HG02852 (cell line): ENCODE data around the gene CT47A7.
"Not testable (repeated sequence)": the region's sequence is repeated elsewhere in the genome, so short reads cannot be mapped to it uniquely, and the experiment has no call there.

Source experiments
- ATAC-seq: cut with Tn5 transposase; IDR thresholded peaks from one replicate; pipeline ENCODE4 v1.9.1; 2021; ENCODE audit warnings: mild to moderate bottlenecking, moderate library complexity; ENCODE audit not compliant: unreplicated experiment

CT47A7 gene

DNA sequence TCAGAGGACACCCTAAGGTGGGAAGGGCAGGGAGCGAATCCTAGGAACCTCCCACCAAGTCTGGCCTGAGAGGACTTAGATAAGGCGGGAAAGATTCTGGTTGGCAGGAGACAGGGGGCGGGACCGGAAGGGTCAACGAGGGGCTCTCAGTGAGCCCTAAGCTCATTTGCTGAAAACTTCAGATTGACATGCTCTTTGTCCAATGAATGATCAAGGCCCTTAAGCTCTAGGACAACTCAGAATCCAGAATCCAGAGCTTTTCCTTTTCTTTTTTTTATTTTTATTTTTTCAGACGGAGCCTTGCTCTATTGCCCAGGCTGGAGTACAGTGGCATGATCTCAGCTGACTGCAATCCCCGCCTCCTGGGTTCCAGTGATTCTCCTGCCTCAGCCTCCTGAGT is at the start of gene CT47A7:
TSS of gene CT47A7 (minus strand) at position 101 of the 400 bp plus-strand sequence. CDS start 255 bp downstream, outside the sequence.
- not testable (repeated sequence) for ATAC-seq

DNA sequence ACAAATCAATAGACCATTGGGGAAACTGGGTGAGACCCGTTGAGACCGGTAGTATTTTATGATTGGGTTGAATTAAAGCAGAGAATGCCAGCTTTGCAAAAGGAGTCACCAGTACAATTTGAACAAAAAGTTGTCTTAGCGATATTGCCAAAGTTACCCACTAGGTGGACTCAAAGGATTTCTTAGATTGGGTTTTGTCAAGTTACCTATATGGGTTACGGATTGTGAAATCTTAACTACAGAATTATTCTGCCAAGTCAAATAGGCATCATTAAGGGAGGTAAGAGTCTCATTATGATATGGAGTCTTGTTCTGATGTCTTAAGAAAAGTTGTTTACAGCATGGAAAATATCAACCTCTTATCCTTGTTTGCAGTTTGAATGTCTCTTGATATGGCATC is 44.2 kb upstream of the CT47A7 start:
- no peak for ATAC-seq

DNA sequence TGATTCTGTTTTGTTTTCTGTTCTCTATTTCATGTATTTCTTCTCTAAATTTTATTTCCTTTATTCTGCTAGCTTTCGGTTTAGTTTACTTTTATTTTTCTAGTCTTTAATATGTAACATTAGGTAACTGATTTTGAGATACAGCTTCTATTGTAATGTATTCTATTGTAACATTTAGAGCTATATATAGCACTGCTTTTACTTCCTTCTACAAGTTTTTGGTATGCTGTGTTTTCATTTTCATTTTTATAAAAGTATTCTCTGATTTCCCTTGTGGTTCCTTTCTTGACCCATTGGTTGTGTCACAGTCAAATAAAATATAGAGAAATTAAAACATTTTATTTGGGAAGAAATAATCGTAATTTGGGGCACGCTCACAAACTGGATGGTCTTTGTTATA is 43.0 kb upstream of the CT47A7 start:
- ATAC-seq: peak; percentile 65

DNA sequence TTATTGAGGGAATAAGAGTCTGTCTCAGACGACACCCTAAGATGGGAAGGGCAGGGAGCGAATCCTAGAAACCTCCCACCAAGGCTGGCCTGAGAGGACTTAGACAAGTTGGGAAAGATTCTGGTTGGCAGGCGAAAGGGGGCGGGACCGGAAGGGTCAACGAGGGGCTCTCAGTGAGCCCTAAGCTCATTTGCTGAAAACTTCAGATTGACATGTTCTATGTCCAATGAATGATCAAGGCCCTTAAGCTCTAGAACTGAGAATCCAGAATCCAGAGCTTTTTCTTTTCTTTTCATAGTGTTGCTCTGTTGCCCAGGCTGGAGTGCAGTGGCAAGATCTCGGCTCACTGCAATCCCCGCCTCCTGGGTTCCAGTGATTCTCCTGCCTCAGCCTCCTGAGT is 29.3 kb upstream of the CT47A7 start, which contains the start of gene CT47A1:
TSS of gene CT47A1 (minus strand) at position 101 of the 400 bp plus-strand sequence. CDS start 231 bp downstream, outside the sequence.
- ATAC-seq: not testable (repeated sequence)
